Transverse colon (tissue), 4 donors: Measurements from ENCODE around the gene ACSL1. TPM values are rescaled to one million over a fixed set of nuclear protein-coding genes. Genes with fewer than 3 reads are reported as not detected.

ENCODE experiments used
- DNase-seq: peaks from one replicate; pipeline ENCODE4 v3.0.0-alpha.2; 2019
- H3K27ac ChIP-seq, 4 donors: fragments of 200-600 bp; sonication (generic); 2 replicates each; pipeline ENCODE4 v1.5.1; 2016 to 2018; ENCODE audit warnings: inconsistent platforms in 4 of 4
- H3K27me3 ChIP-seq: fragments of 200-600 bp; sonication (generic); 2 replicates; pipeline ENCODE4 v1.5.1; 2017; ENCODE audit warnings: inconsistent platforms
- H3K36me3 ChIP-seq, 4 donors: fragments of 200-600 bp; sonication (generic); 2 replicates each; pipeline ENCODE4 v1.5.1; 2017 to 2019; ENCODE audit warnings: inconsistent platforms in 4 of 4
- H3K4me1 ChIP-seq, 4 donors: fragments of 200-600 bp; sonication (generic); 2 replicates each; pipeline ENCODE4 v1.5.1; 2017 to 2020; ENCODE audit warnings: inconsistent platforms in 4 of 4
- H3K4me3 ChIP-seq, 4 donors: fragments of 200-600 bp; sonication (generic); 1 replicate in 1 of 4; 2 replicates in 3 of 4; pipeline versions ENCODE4 v1.5.1 to v1.6.1; 2017 to 2019; ENCODE audit warnings: inconsistent platforms in 4 of 4
- H3K9me3 ChIP-seq, 2 donors: fragments of 200-600 bp; sonication (generic); 2 replicates each; pipeline ENCODE4 v1.5.1; 2017 to 2019; ENCODE audit warnings: inconsistent platforms in 2 of 2
- CTCF ChIP-seq, 5 experiments: fragments of 200-600 bp in 3 of 5; fragments of 450-650 bp in 2 of 5; sonication (generic) in 3 of 5; IDR thresholded peaks; 1 replicate in 2 of 5; 2 replicates in 3 of 5; pipeline ENCODE4 v1.5.1; 2016 to 2017; ENCODE audit warnings: antibody characterized with exemption in 5 of 5, inconsistent platforms in 3 of 5, mild to moderate bottlenecking in 2 of 5, moderate library complexity in 1 of 5
- EP300 ChIP-seq: sonication (generic); formaldehyde crosslinking; IDR thresholded peaks from one replicate; pipeline ENCODE4 v1.6.1; 2017; ENCODE audit warnings: antibody characterized with exemption, low read depth
- POLR2A ChIP-seq: fragments of 450-650 bp; IDR thresholded peaks from one replicate; pipeline ENCODE4 v1.6.1; 2016; ENCODE audit warnings: antibody characterized with exemption, mild to moderate bottlenecking, moderate library complexity
- POLR2AphosphoS5 ChIP-seq, 3 donors: sonication (generic); formaldehyde crosslinking; IDR thresholded peaks; one replicate each; pipeline ENCODE4 v1.6.1; 2016; ENCODE audit warnings: antibody characterized with exemption in 3 of 3
- WGBS, 2 donors: methylation state at CpG; one replicate each; pipeline ENCODE4 v1.1.5; 2018; ENCODE audit warnings: low coverage in 1 of 2; 5-methylcytosine and 5-hydroxymethylcytosine counted together
- in situ Hi-C, 4 donors: fragments of 200-750 bp; cut with MboI; loops; one replicate each; pipeline versions ENCODE4 v1.15.0 to v1.15.1; 2017; ENCODE audit warnings: low sequenced_read_pairs in 3 of 4, low pct_ligation_motif_present in 1 of 4, low pct_unique_long_range_greater_than_20kb in 1 of 4
- intact Hi-C: fragments of 100-400 bp; cut with DNase I; formaldehyde crosslinking; loops from one replicate; pipeline ENCODE4 v1.15.1; 2023; ENCODE audit warnings: low total_unique reads
- total RNA-seq, 4 donors: library from RNA; depleted of rRNA; stranded (reverse); fragments of >200 nt; gene quantifications; one replicate each; pipeline ENCODE4 v1.1.0, GENCODE V29; 2016

Gene ACSL1
- total RNA-seq, 4 donors from 2014 or later: 20.6 to 50.0 (median 40.0) TPM

GRCh38 chr4:184810720-184811119 is 15.0 kb downstream of the ACSL1 start:
- peaks cover 12 to 44% (median 27%) of the 10 kb centered on the region in 4 donors for H3K4me1 ChIP-seq
- 89 to 100% methylated on average over 1 to 10 of the region's 10 CpGs for WGBS, 2 donors
- in situ Hi-C loops: no loop called here
- H3K9me3 ChIP-seq: no peaks in the 10 kb centered on the region
- no peak overlapping the region for H3K4me3 ChIP-seq
- no peaks in the 10 kb centered on the region for H3K27me3 ChIP-seq
- intact Hi-C loops: loop anchor here (10.0 kb wide), 1 partner anchor 46 kb away; no protein-coding TSS in a partner anchor
- no peak overlapping the region for H3K27ac ChIP-seq
- H3K36me3 ChIP-seq: no peaks in the 10 kb centered on the region
- DNase-seq: no peak
- TF ChIP-seq EP300: no peak
- no peak for TF ChIP-seq CTCF (IDR thresholded peaks at IDR 0.05)
- TF ChIP-seq POLR2A: no peak

GRCh38 chr4:184808713-184809050 is 17.1 kb downstream of the ACSL1 start:
- Histone ChIP-seq H3K36me3 (no peaks in the 10 kb centered on the region), H3K4me1 (peaks cover 0 to 49% (median 24%) of the 10 kb centered on the region in 4 donors), H3K4me3 (no peak overlapping the region), H3K27me3 (no peaks in the 10 kb centered on the region), H3K27ac (no peak overlapping the region), H3K9me3 (no peaks in the 10 kb centered on the region)
- WGBS, 2 donors: 92% methylated on average over 1 of the region's 1 CpG; no CpG with 5 or more reads in 1 of the 2 donors
- in situ Hi-C loops: no loop called here
- TF ChIP-seq CTCF (IDR thresholded peaks at IDR 0.05) (no peak), POLR2AphosphoS5 (IDR thresholded peaks at IDR 0.05) (no peak), EP300 (no peak), POLR2A (no peak)
- DNase-seq: no peak
- intact Hi-C loops: no loop called here

- H3K4me3 ChIP-seq: no peak overlapping the region
- 67 to 83% methylated on average over 2 to 9 of the region's 9 CpGs for WGBS, 2 donors
- H3K9me3 ChIP-seq: no peaks in the 10 kb centered on the region
- H3K27me3 ChIP-seq: no peaks in the 10 kb centered on the region
- TF ChIP-seq POLR2AphosphoS5 (IDR thresholded peaks at IDR 0.05) (no peak), CTCF (IDR thresholded peaks at IDR 0.05) (no peak), POLR2A (no peak), EP300 (no peak)
- H3K27ac ChIP-seq: no peak overlapping the region
- intact Hi-C loops (no loop called here), in situ Hi-C loops (no loop called here)
- peaks cover 0 to 53% (median 24%) of the 10 kb centered on the region in 4 donors for H3K4me1 ChIP-seq
- DNase-seq: no peak
- no peaks in the 10 kb centered on the region for H3K36me3 ChIP-seq
Observed at GRCh38 chr4:184807797-184808712, 17.7 kb downstream of the ACSL1 start.

GRCh38 chr4:184807256-184807655 is 18.5 kb downstream of the ACSL1 start:
- H3K4me1 ChIP-seq: peaks cover 0 to 50% (median 24%) of the 10 kb centered on the region in 4 donors
- intact Hi-C loops: no loop called here
- no peak for DNase-seq

More at GRCh38 chr4:184807256-184807655, 18.5 kb downstream of the ACSL1 start:
- no peaks in the 10 kb centered on the region for H3K9me3 ChIP-seq
- no peak for TF ChIP-seq CTCF (IDR thresholded peaks at IDR 0.05)
- no peaks in the 10 kb centered on the region for H3K27me3 ChIP-seq
- H3K36me3 ChIP-seq: no peaks in the 10 kb centered on the region
- no peak overlapping the region for H3K27ac ChIP-seq
- in situ Hi-C loops: no loop called here
- 89 to 100% methylated on average over 1 to 3 of the region's 3 CpGs for WGBS, 2 donors
- no peak overlapping the region for H3K4me3 ChIP-seq
